CD8-positive, alpha-beta memory T cell (primary cell): ENCODE results near the gene PSORS1C2. TPM values are rescaled to one million over a fixed set of nuclear protein-coding genes. Genes with fewer than 3 reads are reported as not detected.
"Not testable (repeated sequence)": the region's sequence is repeated elsewhere in the genome, so short reads cannot be mapped to it uniquely, and the experiment has no call there.

ENCODE experiments used
- CTCF ChIA-PET: fragments of 350-600 bp; sonication (Branson Sonifier 250); formaldehyde crosslinking; loops from one replicate; lab custom pipeline; 2021; ENCODE audit warnings: antibody characterized with exemption; lab: Charles Lee
- POLR2A ChIA-PET: fragments of 350-600 bp; sonication (Branson Sonifier 250); formaldehyde crosslinking; loops from one replicate; lab custom pipeline; 2021; ENCODE audit warnings: antibody characterized with exemption; lab: Charles Lee
- DNase-seq, 5 donors: peaks; one replicate each; pipeline versions ENCODE4 v3.0.0 to v3.0.0-alpha.2; 2020 to 2022; ENCODE audit warnings: mixed read lengths in 1 of 5
- H3K27ac ChIP-seq: one replicate; pipeline ENCODE4 v1.7.0; 2013; ENCODE audit warnings: low read depth, mild to moderate bottlenecking, low read length, moderate library complexity
- H3K27me3 ChIP-seq: 2 replicates; pipeline ENCODE4 v1.7.0; 2013; ENCODE audit warnings: low read length, mild to moderate bottlenecking; ENCODE audit not compliant: insufficient read depth, poor library complexity, severe bottlenecking
- H3K36me3 ChIP-seq: 2 replicates; pipeline ENCODE4 v1.7.0; 2013; ENCODE audit warnings: mild to moderate bottlenecking, low read length, moderate library complexity; ENCODE audit not compliant: insufficient read depth
- H3K4me1 ChIP-seq: 2 replicates; pipeline ENCODE4 v1.7.0; 2013; ENCODE audit warnings: mild to moderate bottlenecking, low read length, moderate library complexity; ENCODE audit not compliant: insufficient read depth
- H3K4me3 ChIP-seq: 2 replicates; pipeline ENCODE4 v1.7.0; 2013; ENCODE audit warnings: mild to moderate bottlenecking, low read length
- H3K9me3 ChIP-seq: 2 replicates; pipeline ENCODE4 v1.7.0; 2013; ENCODE audit warnings: mild to moderate bottlenecking, low read length
- H3K27ac Mint-ChIP-seq, 8 donors: one replicate each; pipeline ENCODE4 v1.8.0; 2020 to 2021; ENCODE audit warnings: mixed read lengths in 8 of 8, mild to moderate bottlenecking in 6 of 8, inconsistent platforms in 3 of 8, moderate library complexity in 3 of 8
- H3K27me3 Mint-ChIP-seq, 2 donors: one replicate each; pipeline ENCODE4 v1.8.0; 2020 to 2021; ENCODE audit warnings: mixed read lengths in 2 of 2, mild to moderate bottlenecking in 1 of 2, moderate library complexity in 1 of 2
- H3K36me3 Mint-ChIP-seq, 3 donors: one replicate each; pipeline ENCODE4 v1.8.0; 2020 to 2021; ENCODE audit warnings: mixed read lengths in 3 of 3, inconsistent platforms in 1 of 3, mild to moderate bottlenecking in 1 of 3
- H3K4me1 Mint-ChIP-seq, 3 donors: one replicate each; pipeline ENCODE4 v1.8.0; 2020 to 2021; ENCODE audit warnings: mixed read lengths in 3 of 3, inconsistent platforms in 1 of 3, mild to moderate bottlenecking in 1 of 3
- H3K4me3 Mint-ChIP-seq, 7 donors: one replicate each; pipeline ENCODE4 v1.8.0; 2020 to 2021; ENCODE audit warnings: mixed read lengths in 7 of 7, mild to moderate bottlenecking in 6 of 7, moderate library complexity in 4 of 7, inconsistent platforms in 2 of 7
- H3K9me3 Mint-ChIP-seq, 5 donors: one replicate each; pipeline ENCODE4 v1.8.0; 2020 to 2022; ENCODE audit warnings: mixed read lengths in 5 of 5, mild to moderate bottlenecking in 3 of 5, moderate library complexity in 2 of 5, inconsistent platforms in 1 of 5
- polyA plus RNA-seq: library from polyadenylated mRNA; unstranded; fragments of 300-500 nt; fragmentation: Illumina TruSeq; gene quantifications from one replicate; pipeline ENCODE4 v1.2.3, GENCODE V29; 2021
- total RNA-seq, 2 experiments: library from RNA; stranded (reverse); gene quantifications; one replicate each; pipeline ENCODE4 v1.2.3, GENCODE V29; 2021

Gene PSORS1C2
- total and polyA plus RNA-seq, 3 experiments from 2014 or later, result not detected

GRCh38 chr6:31170987-31171671, 32.3 kb upstream of the PSORS1C2 start:
- Mint-ChIP-seq H3K36me3 (no peaks in the 10 kb centered on the region), H3K4me3 (peak overlapping the region in 1 of 7 donors; percentile 65), H3K9me3 (no peaks in the 10 kb centered on the region), H3K4me1 (peaks cover 3 to 5% (median 5%) of the 10 kb centered on the region in 3 donors), H3K27ac (no peak overlapping the region), H3K27me3 (no peaks in the 10 kb centered on the region)
- CTCF ChIA-PET, result interaction anchor here (1.0 kb wide), 1 partner anchor 196 kb away, joined by 3 read pairs; no protein-coding TSS in a partner anchor
- Histone ChIP-seq H3K9me3 (no peaks in the 10 kb centered on the region), H3K36me3 (no peaks in the 10 kb centered on the region), H3K4me3 (no peak overlapping the region), H3K27ac (no peak overlapping the region), H3K4me1 (no peaks in the 10 kb centered on the region), H3K27me3 (no peaks in the 10 kb centered on the region)
- POLR2A ChIA-PET, result no interaction called here
- DNase-seq, result no peak

- POLR2A ChIA-PET, result no interaction called here
- DNase-seq, result no peak
- Mint-ChIP-seq H3K4me1 (no peaks in the 10 kb centered on the region), H3K27me3 (no peaks in the 10 kb centered on the region), H3K36me3 (no peaks in the 10 kb centered on the region), H3K4me3 (peak within 1 kb of the TSS in 1 of 7 donors; percentile 65), H3K27ac (no peak within 1 kb of the TSS), H3K9me3 (no peaks in the 10 kb centered on the region)
- H3K36me3 ChIP-seq, result no peaks in the 10 kb centered on the region
- no peak within 1 kb of the TSS for H3K4me3 ChIP-seq
- no peaks in the 10 kb centered on the region for H3K27me3 ChIP-seq
- no peaks in the 10 kb centered on the region for H3K4me1 ChIP-seq
- no peak within 1 kb of the TSS for H3K27ac ChIP-seq
- H3K9me3 ChIP-seq, result no peaks in the 10 kb centered on the region
- CTCF ChIA-PET, result no interaction called here
Measured at GRCh38 chr6:31170600-31170881, 31.7 kb upstream of the PSORS1C2 start, which contains the start of gene POU5F1. Gene POU5F1 (minus strand): TSS chr6:31170682. CDS start chr6:31170620, 62 bp downstream.

GRCh38 chr6:31169858-31170599, 31.2 kb upstream of the PSORS1C2 start:
- CTCF ChIA-PET, result interaction anchor here (0.9 kb wide), 1 partner anchor 12 kb away, joined by 3 read pairs; no protein-coding TSS in a partner anchor
- H3K4me1 ChIP-seq, H3K4me1 Mint-ChIP-seq, H3K4me3 Mint-ChIP-seq, H3K27ac ChIP-seq, DNase-seq, H3K9me3 ChIP-seq, H3K4me3 ChIP-seq, H3K27me3 Mint-ChIP-seq, H3K9me3 Mint-ChIP-seq, H3K27ac Mint-ChIP-seq, H3K27me3 ChIP-seq, H3K36me3 ChIP-seq, POLR2A ChIA-PET, H3K36me3 Mint-ChIP-seq: not testable (repeated sequence)

- Mint-ChIP-seq H3K4me1 (peaks cover 0 to 4% (median 0%) of the 10 kb centered on the region in 3 donors), H3K9me3 (no peaks in the 10 kb centered on the region), H3K27ac (no peak overlapping the region), H3K27me3 (no peaks in the 10 kb centered on the region), H3K36me3 (no peaks in the 10 kb centered on the region), H3K4me3 (no peak overlapping the region)
- Histone ChIP-seq H3K4me3 (no peak overlapping the region), H3K36me3 (no peaks in the 10 kb centered on the region), H3K9me3 (no peaks in the 10 kb centered on the region), H3K4me1 (no peaks in the 10 kb centered on the region), H3K27me3 (no peaks in the 10 kb centered on the region), H3K27ac (no peak overlapping the region)
- POLR2A ChIA-PET, result no interaction called here
- CTCF ChIA-PET, result interaction anchor here (0.9 kb wide), 1 partner anchor 11 kb away, joined by 3 read pairs; no protein-coding TSS in a partner anchor
- no peak for DNase-seq
Measured at GRCh38 chr6:31169123-31169857, 30.4 kb upstream of the PSORS1C2 start.

- no peak for DNase-seq
- CTCF ChIA-PET, result no interaction called here
- no peaks in the 10 kb centered on the region for H3K36me3 Mint-ChIP-seq
- POLR2A ChIA-PET, result no interaction called here
- H3K36me3 ChIP-seq, result no peaks in the 10 kb centered on the region
- H3K9me3 ChIP-seq, result no peaks in the 10 kb centered on the region
- no peaks in the 10 kb centered on the region for H3K4me1 ChIP-seq
- peaks cover 0 to 4% (median 0%) of the 10 kb centered on the region in 3 donors for H3K4me1 Mint-ChIP-seq
- no peaks in the 10 kb centered on the region for H3K9me3 Mint-ChIP-seq
- no peak overlapping the region for H3K4me3 Mint-ChIP-seq
- H3K27ac ChIP-seq, result no peak overlapping the region
- H3K27me3 ChIP-seq, result no peaks in the 10 kb centered on the region
- H3K27me3 Mint-ChIP-seq, result no peaks in the 10 kb centered on the region
- peak overlapping the region in 2 of 8 donors; percentile 42 to 62 for H3K27ac Mint-ChIP-seq
- no peak overlapping the region for H3K4me3 ChIP-seq
Measured at GRCh38 chr6:31168606-31169005, 29.7 kb upstream of the PSORS1C2 start.

- Mint-ChIP-seq H3K9me3 (no peaks in the 10 kb centered on the region), H3K4me1 (peaks cover 0 to 4% (median 0%) of the 10 kb centered on the region in 3 donors), H3K27me3 (no peaks in the 10 kb centered on the region), H3K4me3 (no peak overlapping the region), H3K27ac (peak overlapping the region in 1 of 8 donors; percentile 26), H3K36me3 (peaks cover 0 to 6% (median 3%) of the 10 kb centered on the region in 3 donors)
- H3K27ac ChIP-seq, result no peak overlapping the region
- H3K9me3 ChIP-seq, result no peaks in the 10 kb centered on the region
- DNase-seq, result no peak
- no peaks in the 10 kb centered on the region for H3K4me1 ChIP-seq
- H3K36me3 ChIP-seq, result no peaks in the 10 kb centered on the region
- ChIA-PET POLR2A (no interaction called here), CTCF (interaction anchor here (1.7 kb wide), 1 partner anchor 9 kb away, joined by 4 read pairs; no protein-coding TSS in a partner anchor)
- no peak overlapping the region for H3K4me3 ChIP-seq
- no peaks in the 10 kb centered on the region for H3K27me3 ChIP-seq
Measured at GRCh38 chr6:31165986-31166385, 27.1 kb upstream of the PSORS1C2 start.

GRCh38 chr6:31165064-31165832, 26.4 kb upstream of the PSORS1C2 start:
- H3K4me3 Mint-ChIP-seq, H3K4me3 ChIP-seq, H3K9me3 ChIP-seq, DNase-seq, H3K4me1 ChIP-seq, H3K27ac ChIP-seq, H3K36me3 Mint-ChIP-seq, H3K9me3 Mint-ChIP-seq, POLR2A ChIA-PET, H3K27me3 Mint-ChIP-seq, H3K27me3 ChIP-seq, H3K36me3 ChIP-seq, H3K4me1 Mint-ChIP-seq: not testable (repeated sequence)
- CTCF ChIA-PET, result interaction anchor here (1.7 to 1.9 kb wide), 2 partner anchors 10 to 198 kb away, joined by 4 read pairs; no protein-coding TSS in a partner anchor
- H3K27ac Mint-ChIP-seq, result peak overlapping the region in 2 of 8 donors; percentile 5 to 11
